ENCODE data around the gene BEST3.

The BEST3 gene

DNA sequence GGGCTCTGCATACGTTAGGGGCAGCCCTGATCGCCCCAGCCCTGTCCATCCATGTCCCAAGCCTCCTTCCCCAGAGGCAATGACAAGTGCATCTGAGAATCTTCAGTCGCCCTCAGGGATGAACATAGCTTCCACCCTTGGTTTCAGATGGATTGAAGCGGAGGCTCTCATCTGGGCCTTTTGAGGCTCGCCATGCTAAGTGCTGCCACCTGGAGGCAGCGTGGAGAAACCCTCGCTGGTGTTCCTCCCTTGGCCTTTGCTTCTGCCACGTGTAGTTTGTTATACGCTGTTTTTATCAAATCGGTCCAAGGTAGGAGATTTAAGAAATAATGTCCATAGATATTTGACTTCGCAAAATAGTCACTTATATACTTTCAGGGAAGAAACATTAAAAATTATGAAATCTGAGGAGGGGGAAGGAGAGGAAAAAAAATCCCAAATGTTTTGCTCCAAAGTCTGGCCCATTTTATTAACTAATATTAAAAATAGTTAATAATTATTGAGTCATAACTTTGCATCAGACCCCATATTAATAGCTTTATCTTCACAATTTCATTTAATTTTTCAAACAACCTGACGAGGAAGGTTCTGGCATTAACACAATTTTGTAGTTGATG lies 59.6 kb downstream of the BEST3 start:
- TF ChIP-seq, protein P1, sequence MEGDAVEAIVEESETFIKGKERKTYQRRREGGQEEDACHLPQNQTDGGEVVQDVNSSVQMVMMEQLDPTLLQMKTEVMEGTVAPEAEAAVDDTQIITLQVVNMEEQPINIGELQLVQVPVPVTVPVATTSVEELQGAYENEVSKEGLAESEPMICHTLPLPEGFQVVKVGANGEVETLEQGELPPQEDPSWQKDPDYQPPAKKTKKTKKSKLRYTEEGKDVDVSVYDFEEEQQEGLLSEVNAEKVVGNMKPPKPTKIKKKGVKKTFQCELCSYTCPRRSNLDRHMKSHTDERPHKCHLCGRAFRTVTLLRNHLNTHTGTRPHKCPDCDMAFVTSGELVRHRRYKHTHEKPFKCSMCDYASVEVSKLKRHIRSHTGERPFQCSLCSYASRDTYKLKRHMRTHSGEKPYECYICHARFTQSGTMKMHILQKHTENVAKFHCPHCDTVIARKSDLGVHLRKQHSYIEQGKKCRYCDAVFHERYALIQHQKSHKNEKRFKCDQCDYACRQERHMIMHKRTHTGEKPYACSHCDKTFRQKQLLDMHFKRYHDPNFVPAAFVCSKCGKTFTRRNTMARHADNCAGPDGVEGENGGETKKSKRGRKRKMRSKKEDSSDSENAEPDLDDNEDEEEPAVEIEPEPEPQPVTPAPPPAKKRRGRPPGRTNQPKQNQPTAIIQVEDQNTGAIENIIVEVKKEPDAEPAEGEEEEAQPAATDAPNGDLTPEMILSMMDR (conservative IDR thresholded peaks at IDR 0.05; ENCODE audit: low read length), result peak; percentile 96
- no peak overlapping the region for H3K4me3 ChIP-seq (ENCODE audit: low read length)
- peak; percentile 69 for DNase-seq (ENCODE audit: low read depth)

DNA sequence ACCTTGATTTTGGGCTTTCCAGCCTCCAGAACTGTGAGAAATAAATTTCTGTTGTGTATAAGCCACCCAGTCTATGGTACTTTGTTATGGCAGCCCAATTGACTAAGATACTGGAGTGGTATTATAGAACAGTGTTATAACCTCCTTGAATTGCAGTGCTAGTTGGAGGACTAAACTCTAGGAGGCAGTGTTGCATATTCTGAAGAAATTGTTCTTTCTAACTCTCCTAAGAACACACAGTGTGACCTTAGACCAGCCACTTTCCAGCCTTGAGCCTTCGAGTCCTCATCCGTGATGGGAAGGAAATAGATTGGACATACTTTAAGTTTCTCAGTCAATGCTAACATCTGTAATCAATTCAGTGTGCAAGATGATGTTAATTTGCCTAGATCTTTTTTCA lies 66.0 kb downstream of the BEST3 start:
- no peak overlapping the region for H3K4me3 ChIP-seq (ENCODE audit: low read length)
- no peak for DNase-seq (ENCODE audit: low read depth)
- TF ChIP-seq, protein P1 (conservative IDR thresholded peaks at IDR 0.05; ENCODE audit: low read length), result no peak; the same call in 1 of the 2 replicates

DNA sequence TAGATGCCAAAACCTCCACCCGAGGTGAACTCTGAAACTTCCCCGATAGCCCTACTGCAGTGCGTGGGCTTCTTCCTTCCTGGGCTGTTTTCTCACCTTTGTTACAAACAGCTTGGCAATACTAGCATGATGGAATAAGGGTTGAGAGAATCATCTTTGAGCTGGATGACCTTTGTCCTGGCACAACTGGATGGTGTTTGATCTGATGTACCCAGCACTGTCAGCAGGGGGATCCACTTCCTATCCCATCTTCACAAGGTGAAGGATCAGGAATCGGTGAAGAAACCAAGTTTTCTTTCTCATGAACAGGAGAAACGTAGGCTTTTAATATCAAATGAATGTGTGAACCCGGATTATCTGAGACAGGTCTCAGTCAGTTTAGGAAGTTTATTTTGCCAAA lies 68.9 kb downstream of the BEST3 start:
- TF ChIP-seq, protein P1 (conservative IDR thresholded peaks at IDR 0.05; ENCODE audit: low read length), result peak; percentile 42
- DNase-seq (ENCODE audit: low read depth), result peak; percentile 8
- no peak overlapping the region for H3K4me3 ChIP-seq (ENCODE audit: low read length)

DNA sequence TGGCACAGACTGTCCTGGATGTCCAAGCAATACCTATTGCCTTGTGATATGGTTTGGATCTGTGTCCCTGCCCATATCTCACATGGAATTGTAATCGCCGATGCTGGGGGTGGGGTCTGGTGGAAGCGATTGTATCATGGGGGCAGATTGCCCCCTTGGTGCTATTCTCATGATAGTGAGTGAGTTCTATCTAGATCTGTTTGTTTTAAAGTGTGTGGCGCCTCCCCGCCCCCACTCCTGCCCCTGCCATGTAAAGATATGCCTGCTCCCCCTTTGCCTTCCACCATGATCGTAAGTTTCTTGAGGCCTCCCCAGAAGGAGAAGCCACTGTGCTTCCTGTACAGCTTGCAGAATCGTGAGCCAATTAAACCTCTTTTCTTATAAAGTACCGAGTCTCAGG lies 71.6 kb downstream of the BEST3 start:
- H3K4me3 ChIP-seq (ENCODE audit: low read length), result no peak overlapping the region
- no peak for DNase-seq (ENCODE audit: low read depth)
- TF ChIP-seq, protein P1 (conservative IDR thresholded peaks at IDR 0.05; ENCODE audit: low read length), result no peak

DNA sequence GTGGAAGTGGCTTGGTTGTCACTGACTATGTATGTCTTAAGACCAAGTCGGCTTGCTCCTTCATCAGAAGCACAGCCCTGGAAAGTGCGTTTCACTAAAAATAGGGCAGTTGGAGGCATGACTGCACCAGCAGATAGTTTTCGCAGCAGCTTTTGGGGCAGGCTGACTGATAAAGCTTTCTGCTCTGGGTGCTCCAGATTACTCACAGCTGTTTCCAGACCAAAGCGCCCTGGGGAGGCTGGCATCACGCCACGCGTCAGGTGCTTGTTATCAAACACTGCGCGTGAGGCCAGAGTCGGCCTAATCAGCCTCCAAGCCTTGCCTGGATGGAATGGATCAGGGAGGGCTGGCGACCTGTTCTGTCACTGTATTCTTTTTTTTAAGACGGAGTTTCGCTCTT lies 75.1 kb downstream of the BEST3 start:
- TF ChIP-seq, protein P1 (conservative IDR thresholded peaks at IDR 0.05; ENCODE audit: low read length), result no peak
- H3K4me3 ChIP-seq (ENCODE audit: low read length), result no peak overlapping the region
- no peak for DNase-seq (ENCODE audit: low read depth)

DNA sequence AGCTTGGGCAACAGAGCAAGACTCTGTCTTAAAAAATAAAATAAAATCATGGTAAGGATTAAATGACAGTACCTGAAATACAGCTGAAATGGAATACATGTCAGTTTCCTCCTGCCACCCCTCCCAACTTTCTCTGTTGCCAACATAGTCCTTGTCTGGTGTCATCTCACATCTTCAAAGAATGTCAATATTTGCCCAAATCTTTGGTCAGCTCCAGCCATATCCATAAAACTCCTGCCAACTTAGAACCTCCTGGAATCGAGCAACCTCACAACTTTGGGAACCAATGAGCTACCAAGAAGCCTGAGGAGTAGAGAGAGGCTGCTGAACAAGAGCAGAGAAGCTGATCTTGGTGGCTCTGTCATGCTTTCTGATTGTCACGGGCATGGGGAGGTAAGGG lies 77.6 kb downstream of the BEST3 start:
- TF ChIP-seq, protein P1 (conservative IDR thresholded peaks at IDR 0.05; ENCODE audit: low read length), result no peak
- H3K4me3 ChIP-seq (ENCODE audit: low read length), result no peak overlapping the region
- DNase-seq (ENCODE audit: low read depth), result no peak

DNA sequence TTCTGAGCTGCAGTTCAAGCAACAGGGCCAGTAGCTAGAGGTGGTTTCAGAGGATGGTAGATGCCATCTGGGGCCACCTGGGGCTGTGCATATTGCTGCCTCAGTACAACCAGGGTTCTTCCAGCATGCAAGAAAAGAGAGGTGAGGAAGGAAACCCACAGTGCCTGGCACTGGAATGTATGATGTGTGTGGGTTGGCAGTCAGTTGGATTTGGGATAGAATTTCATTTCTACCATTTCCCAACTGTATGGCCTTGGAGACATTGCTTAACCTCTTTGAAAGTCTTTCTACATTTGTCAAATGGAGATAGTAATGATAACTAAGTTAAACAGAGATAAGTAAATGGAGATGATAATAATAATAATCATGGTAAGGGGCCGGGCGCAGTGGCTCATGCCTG lies 78.2 kb downstream of the BEST3 start:
- peak; percentile 2 for DNase-seq (ENCODE audit: low read depth)
- TF ChIP-seq, protein P1 (conservative IDR thresholded peaks at IDR 0.05; ENCODE audit: low read length), result no peak
- H3K4me3 ChIP-seq (ENCODE audit: low read length), result no peak overlapping the region
